ENCODE data around the gene PRKX. TPM values are rescaled to one million over a fixed set of nuclear protein-coding genes. Genes with fewer than 3 reads are reported as not detected.

The PRKX gene
- total and polyA plus RNA-seq, 2 of the 8 experiments (the other 6 are each of a cell fraction or from before 2014, with no cell fraction given) = 19.4 to 55.3 TPM

DNA sequence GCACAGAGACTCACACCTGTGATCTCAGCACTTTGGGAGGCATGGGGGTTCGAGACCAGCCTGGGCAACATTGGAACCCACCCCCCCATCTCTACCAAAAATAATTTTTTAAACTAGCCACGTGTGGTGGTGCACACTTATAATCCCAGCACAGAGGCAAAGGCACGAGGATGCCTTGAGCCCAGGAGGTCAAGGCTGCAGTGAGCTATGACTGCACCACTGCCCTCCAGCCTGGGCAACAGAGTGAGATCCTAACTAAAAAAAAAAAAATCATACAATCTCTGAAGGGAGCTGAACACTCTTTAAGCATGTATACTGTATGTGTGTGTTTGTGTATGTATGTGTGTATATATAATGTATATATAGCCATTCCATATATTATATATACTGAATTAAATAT lies 2.5 kb upstream of the PRKX start:
- H3K18ac ChIP-seq (ENCODE audit: extremely low read depth, low read length) = no peak overlapping the region
- ChIA-PET CTCF (ENCODE audit: partially characterized antibody) (interaction anchor here (2.4 kb wide), 1 partner anchor 72 kb away, joined by 7 read pairs; no protein-coding TSS in a partner anchor), POLR2A (ENCODE audit: partially characterized antibody) (no interaction called here)
- no peak overlapping the region for H2AFZ ChIP-seq (ENCODE audit: low read length)
- no peak for DNase-seq (ENCODE audit: low read depth in 1 of 2, low spot score in 2 of 2)
- H3K23me2 ChIP-seq (ENCODE audit: low read depth, low read length) = peaks cover 3% of the 10 kb centered on the region; the same call in 1 of the 2 replicates
- WGBS, 2 experiments (ENCODE audit: extremely low coverage in 1 of 2, insufficient coverage in 1 of 2, insufficient read length in 1 of 2, insufficient replicate concordance in 2 of 2, low coverage in 1 of 2, low lambda C conversion rate in 2 of 2, missing lambda C conversion rate in 1 of 2) = 78% methylated on average over 3 of the region's 3 CpGs; no CpG with 5 or more reads in 1 of the 2 experiments
- no peak overlapping the region for H2BK120ac ChIP-seq (replicated peaks; ENCODE audit: low read depth, low read length)
- no peak overlapping the region for H3K14ac ChIP-seq (ENCODE audit: insufficient read length)
- H2BK12ac ChIP-seq (ENCODE audit: low read depth, low read length) = no peak overlapping the region
- no peak overlapping the region for H4K8ac ChIP-seq (ENCODE audit: extremely low read depth, insufficient read depth, low read length)
- H2AK5ac ChIP-seq (ENCODE audit: low read depth, low read length) = no peak overlapping the region
- H4K20me1 ChIP-seq (replicated peaks in 1 of 2; ENCODE audit: control insufficient read depth in 1 of 2, insufficient read depth in 2 of 2, low read length in 2 of 2) = peaks cover 0 to 1% of the 10 kb centered on the region in 2 experiments
- no peak overlapping the region for H4K91ac ChIP-seq (replicated peaks; ENCODE audit: insufficient read length, low read length)
- no peak overlapping the region for H4K5ac ChIP-seq (ENCODE audit: insufficient read length, low read depth, low read length)
- no peak overlapping the region for H3K4ac ChIP-seq (replicated peaks; ENCODE audit: insufficient read length, low read depth, low read length)
- H3K36me3 ChIP-seq (ENCODE audit: control insufficient read depth in 2 of 4, insufficient read depth in 4 of 4, low read length in 3 of 4) = no peaks in the 10 kb centered on the region
- no peak overlapping the region for H2BK20ac ChIP-seq (ENCODE audit: low read length)
- no peak overlapping the region for H2BK15ac ChIP-seq (ENCODE audit: low read length)
- H3K4me3 ChIP-seq (ENCODE audit: extremely low read depth in 1 of 4, insufficient read depth in 2 of 4, low read depth in 3 of 4, low read length in 4 of 4) = no peak overlapping the region
- H3K4me2 ChIP-seq (ENCODE audit: insufficient read depth in 1 of 2, low read depth in 2 of 2, low read length in 2 of 2) = no peak overlapping the region; a peak in 1 of 4 replicates
- peaks cover 0 to 14% of the 10 kb centered on the region in 2 experiments; a peak in 2 of 4 replicates for H3K79me2 ChIP-seq (ENCODE audit: control insufficient read depth in 1 of 2, insufficient read depth in 2 of 2, low read length in 2 of 2)
- H3K27ac ChIP-seq (ENCODE audit: low read depth, low read length) = no peak overlapping the region
- FAIRE-seq = no peak
- H3K9me3 ChIP-seq (ENCODE audit: insufficient read depth in 2 of 2, low read depth in 1 of 2, low read length in 1 of 2) = no peaks in the 10 kb centered on the region
- H2BK5ac ChIP-seq (ENCODE audit: low read depth, low read length) = no peak overlapping the region
- no peaks in the 10 kb centered on the region; the same call in 1 of the 2 replicates for H3K79me1 ChIP-seq (ENCODE audit: low read depth, low read length)
- no peak overlapping the region for H3K56ac ChIP-seq (replicated peaks; ENCODE audit: insufficient read length, low read depth, low read length)
- H3K27me3 ChIP-seq (replicated peaks in 1 of 4; ENCODE audit: control insufficient read depth in 3 of 4, extremely low read depth in 1 of 4, insufficient read depth in 3 of 4, low read length in 3 of 4) = peaks cover 0 to 6% (median 0%) of the 10 kb centered on the region in 4 experiments; a peak in 3 of 7 replicates
- no peak overlapping the region for H3K23ac ChIP-seq (ENCODE audit: insufficient read length)
- peaks cover 0 to 3% (median 0%) of the 10 kb centered on the region in 4 experiments; a peak in 2 of 7 replicates for H3K4me1 ChIP-seq (replicated peaks in 1 of 4; ENCODE audit: control insufficient read depth in 3 of 4, insufficient read depth in 4 of 4, low read length in 3 of 4)
- H3K9ac ChIP-seq (replicated peaks in 1 of 4; ENCODE audit: extremely low read depth in 1 of 4, low read depth in 3 of 4, low read length in 3 of 4) = no peak overlapping the region
- TF ChIP-seq SAP30 (IDR thresholded peaks at IDR 0.05; ENCODE audit: insufficient read depth, insufficient replicate concordance, low read length) (no peak), SP2 (IDR thresholded peaks at IDR 0.05; ENCODE audit: low read length) (no peak), RFX5 (IDR thresholded peaks at IDR 0.05; ENCODE audit: borderline replicate concordance, low read depth, low read length) (no peak), TEAD4 (IDR thresholded peaks at IDR 0.05; ENCODE audit: low read depth, low read length) (no peak), CBX5 (IDR thresholded peaks at IDR 0.05; ENCODE audit: low read depth, low read length) (no peak), NRF1 (IDR thresholded peaks at IDR 0.05; ENCODE audit: low read depth, low read length) (no peak), SIRT6 (IDR thresholded peaks at IDR 0.05; ENCODE audit: low read length) (no peak), TCF12 (IDR thresholded peaks at IDR 0.05; ENCODE audit: low read depth, low read length) (no peak), POLR2AphosphoS5 (IDR thresholded peaks at IDR 0.05; ENCODE audit: low read depth, low read length) (no peak), EZH2 (IDR thresholded peaks at IDR 0.05; ENCODE audit: low read depth, low read length, severe bottlenecking) (no peak), FOSL1 (IDR thresholded peaks at IDR 0.05; ENCODE audit: insufficient read depth, low read depth, low read length) (no peak)
- TF ChIP-seq, protein P1, sequence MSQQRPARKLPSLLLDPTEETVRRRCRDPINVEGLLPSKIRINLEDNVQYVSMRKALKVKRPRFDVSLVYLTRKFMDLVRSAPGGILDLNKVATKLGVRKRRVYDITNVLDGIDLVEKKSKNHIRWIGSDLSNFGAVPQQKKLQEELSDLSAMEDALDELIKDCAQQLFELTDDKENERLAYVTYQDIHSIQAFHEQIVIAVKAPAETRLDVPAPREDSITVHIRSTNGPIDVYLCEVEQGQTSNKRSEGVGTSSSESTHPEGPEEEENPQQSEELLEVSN (IDR thresholded peaks at IDR 0.05) = no peak
- TF ChIP-seq, protein P2, sequence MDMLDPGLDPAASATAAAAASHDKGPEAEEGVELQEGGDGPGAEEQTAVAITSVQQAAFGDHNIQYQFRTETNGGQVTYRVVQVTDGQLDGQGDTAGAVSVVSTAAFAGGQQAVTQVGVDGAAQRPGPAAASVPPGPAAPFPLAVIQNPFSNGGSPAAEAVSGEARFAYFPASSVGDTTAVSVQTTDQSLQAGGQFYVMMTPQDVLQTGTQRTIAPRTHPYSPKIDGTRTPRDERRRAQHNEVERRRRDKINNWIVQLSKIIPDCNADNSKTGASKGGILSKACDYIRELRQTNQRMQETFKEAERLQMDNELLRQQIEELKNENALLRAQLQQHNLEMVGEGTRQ (IDR thresholded peaks at IDR 0.05; ENCODE audit: low read length) = no peak
